ENCODE results near the gene DNALI1.
"Not testable (repeated sequence)": the region's sequence is repeated elsewhere in the genome, so short reads cannot be mapped to it uniquely, and the experiment has no call there.

Gene DNALI1

GRCh38 chr1:37553927-37554808, 2.6 kb upstream of the DNALI1 start, which contains the start of gene SNIP1:
TSS of gene SNIP1 (minus strand) at chr1:37554293. CDS start at chr1:37554229, 64 bp downstream.
- peak; percentile 57 for DNase-seq (ENCODE audit: low read depth, low spot score)

- no peak for DNase-seq (ENCODE audit: low read depth, low spot score)
Measured at GRCh38 chr1:37557402-37557801, 662 bp downstream of the DNALI1 start.

- no peak for DNase-seq (ENCODE audit: low read depth, low spot score)
Measured at GRCh38 chr1:37558411-37558810, 1.7 kb downstream of the DNALI1 start.

GRCh38 chr1:37559080-37559479, 2.3 kb downstream of the DNALI1 start:
- DNase-seq (ENCODE audit: low read depth, low spot score): no peak

GRCh38 chr1:37559957-37560379, 3.2 kb downstream of the DNALI1 start:
- not testable (repeated sequence) for DNase-seq (ENCODE audit: low read depth, low spot score)

- no peak for DNase-seq (ENCODE audit: low read depth, low spot score)
Measured at GRCh38 chr1:37560401-37561132, 3.8 kb downstream of the DNALI1 start.

- DNase-seq (ENCODE audit: low read depth, low spot score): no peak
Measured at GRCh38 chr1:37561133-37562132, 4.7 kb downstream of the DNALI1 start.

GRCh38 chr1:37562984-37563383, 6.2 kb downstream of the DNALI1 start:
- DNase-seq (ENCODE audit: low read depth, low spot score): no peak

GRCh38 chr1:37564892-37565291, 8.2 kb downstream of the DNALI1 start:
- no peak for DNase-seq (ENCODE audit: low read depth, low spot score)

GRCh38 chr1:37567023-37567422, 10.3 kb downstream of the DNALI1 start:
- DNase-seq (ENCODE audit: low read depth, low spot score): no peak

- DNase-seq (ENCODE audit: low read depth, low spot score): no peak
Measured at GRCh38 chr1:37570528-37571334, 14.0 kb downstream of the DNALI1 start.

- DNase-seq (ENCODE audit: low read depth, low spot score): no peak
Measured at GRCh38 chr1:37574834-37575480, 18.2 kb downstream of the DNALI1 start.

- DNase-seq (ENCODE audit: low read depth, low spot score): no peak
Measured at GRCh38 chr1:37575692-37576091, 19.0 kb downstream of the DNALI1 start.

GRCh38 chr1:37584544-37584943, 27.8 kb downstream of the DNALI1 start:
- not testable (repeated sequence) for DNase-seq (ENCODE audit: low read depth, low spot score)

- no peak for DNase-seq (ENCODE audit: low read depth, low spot score)
Measured at GRCh38 chr1:37588939-37589338, 32.2 kb downstream of the DNALI1 start.

- no peak for DNase-seq (ENCODE audit: low read depth, low spot score)
Measured at GRCh38 chr1:37593726-37594125, 37.0 kb downstream of the DNALI1 start.

- peak; percentile 77 for DNase-seq (ENCODE audit: low read depth, low spot score)
Measured at GRCh38 chr1:37595440-37596181, 38.9 kb downstream of the DNALI1 start, which contains the start of gene GNL2. TSS of gene GNL2 (minus strand) at chr1:37595937. CDS start at chr1:37595822, 115 bp downstream.

- no peak for DNase-seq (ENCODE audit: low read depth, low spot score)
Measured at GRCh38 chr1:37596182-37596667, 39.5 kb downstream of the DNALI1 start.

GRCh38 chr1:37599940-37600339, 43.2 kb downstream of the DNALI1 start:
- no peak for DNase-seq (ENCODE audit: low read depth, low spot score)

All from brain pericyte (primary cell).